Heart left ventricle (tissue), 16 donors: ENCODE data around the gene DGKE. TPM values are rescaled to one million over a fixed set of nuclear protein-coding genes. Genes with fewer than 3 reads are reported as not detected.

Source experiments
- ATAC-seq, 4 donors: fragments of 200-7000 bp; cut with Tn5 transposase; one replicate each; pipeline ENCODE4 v1.9.1; 2020 to 2022; ENCODE audit warnings: moderate library complexity in 4 of 4, mild to moderate bottlenecking in 3 of 4, moderate number of reproducible peaks in 1 of 4
- DNase-seq, 5 donors: peaks; one replicate each; pipeline ENCODE4 v3.0.0-alpha.2; 2020
- H3K27ac ChIP-seq, 12 donors: fragments of 200-600 bp; sonication (generic) in 4 of 12; one replicate each; pipeline versions ENCODE4 v1.5.0 to v1.8.0; 2016 to 2022; ENCODE audit warnings: mild to moderate bottlenecking in 2 of 12
- H3K27me3 ChIP-seq, 9 donors: fragments of 200-600 bp; sonication (generic) in 2 of 9; one replicate each; pipeline versions ENCODE4 v1.5.1 to v1.8.0; 2016 to 2022; ENCODE audit warnings: mild to moderate bottlenecking in 3 of 9
- H3K36me3 ChIP-seq, 9 donors: fragments of 200-600 bp; sonication (generic) in 2 of 9; one replicate each; pipeline versions ENCODE4 v1.5.0 to v1.8.0; 2018 to 2022; ENCODE audit warnings: mild to moderate bottlenecking in 2 of 9
- H3K4me1 ChIP-seq, 12 donors: fragments of 200-600 bp; sonication (generic) in 4 of 12; one replicate each; pipeline versions ENCODE4 v1.5.0 to v1.8.0; 2016 to 2022; ENCODE audit warnings: mild to moderate bottlenecking in 3 of 12
- H3K4me3 ChIP-seq, 12 donors: fragments of 200-600 bp; sonication (generic) in 4 of 12; one replicate each; pipeline versions ENCODE4 v1.5.0 to v1.8.0; 2017 to 2022; ENCODE audit warnings: mild to moderate bottlenecking in 9 of 12, moderate library complexity in 4 of 12
- H3K9me3 ChIP-seq, 12 donors: fragments of 200-600 bp; sonication (generic) in 4 of 12; one replicate each; pipeline versions ENCODE4 v1.5.0 to v1.8.0; 2016 to 2022; ENCODE audit warnings: mild to moderate bottlenecking in 1 of 12
- POLR2A ChIP-seq, 2 donors: fragments of 450-650 bp; IDR thresholded peaks; one replicate each; pipeline ENCODE4 v1.6.1; 2017; ENCODE audit warnings: antibody characterized with exemption in 2 of 2, mild to moderate bottlenecking in 2 of 2, moderate library complexity in 2 of 2
- WGBS, 4 donors: extraction: QIAGEN DNeasy Blood & Tissue Kit in 2 of 4; methylation state at CpG; one replicate each; pipeline versions ENCODE4 v1.1.5 to v1.1.7; 2013 to 2018; 5-methylcytosine and 5-hydroxymethylcytosine counted together
- intact Hi-C, 10 donors: fragments of 100-400 bp; cut with DNase I; formaldehyde crosslinking; loops; one replicate each; pipeline versions ENCODE4 v1.11.1 to v1.14.2; 2022
- polyA plus RNA-seq, 2 donors: library from polyadenylated mRNA; stranded (reverse); fragments of 200-250 nt; gene quantifications; one replicate each; pipeline ENCODE4 v1.2.3, GENCODE V29; 2013
- total RNA-seq, 9 donors: library from RNA; depleted of rRNA in 2 of 9; stranded (reverse); fragments of >200 nt in 2 of 9; fragmentation: NEBNext Ultra II Directional in 3 of 9; extraction: Animal tissue kit (Norgen Biotek cat#: 25700) in 3 of 9; gene quantifications; one replicate each; pipeline versions ENCODE4 v1.1.0 to v1.2.4, GENCODE V29; 2016 to 2023
- TF ChIP-seq, protein P1 (sequence below), 12 donors: fragments of 200-600 bp; sonication (generic) in 4 of 12; IDR thresholded peaks; one replicate each; pipeline versions ENCODE4 v1.5.0 to v1.8.0; 2018 to 2022; ENCODE audit warnings: antibody characterized with exemption in 12 of 12, mild to moderate bottlenecking in 5 of 12
- donor health status: ischemic (EF 13 %, LVEDD 7.1; RV severe dilation, severe dysfunction).
- donor health status: healthy with polysubstance abuse.
- donor health status: DM: no; HTN: yes; CAD: no.
- donor health status: DM: no; HTN: no; CAD: no.
- donor health status: ischemic (EF 25% LVEDD 6.9; RV normal size, moderate dysfunction).
- donor health status: ischemic (EF 25% LVEDD 5.7; RV mildly dilated, moderate dysfunction).
- donor health status: healthy.
- donor health status: DM: yes; HTN: yes; CAD: no.
- donor health status: ischemic (EF 35%, LVEDD 5.7; RV mildly dilated, moderate dysfunction).
- donor health status: nonischemic (EF 11% LVEDD 7.7; RV severe dilation, severe dysfunction).
- donor health status: DM: yes; HTN: yes; CAD: no.
- donor health status: PGD.
- donor health status: ischemic (EF 29% LVEDD 5.4; RV normal size, mild dysfunction).
- donor health status: nonischemic (EF 23%, LVEDD 6.1; RV moderate dilation, normal function).

DGKE gene
- total and polyA plus RNA-seq, 11 donors = 0.96 to 4.1 (median 2.8) TPM

DNA sequence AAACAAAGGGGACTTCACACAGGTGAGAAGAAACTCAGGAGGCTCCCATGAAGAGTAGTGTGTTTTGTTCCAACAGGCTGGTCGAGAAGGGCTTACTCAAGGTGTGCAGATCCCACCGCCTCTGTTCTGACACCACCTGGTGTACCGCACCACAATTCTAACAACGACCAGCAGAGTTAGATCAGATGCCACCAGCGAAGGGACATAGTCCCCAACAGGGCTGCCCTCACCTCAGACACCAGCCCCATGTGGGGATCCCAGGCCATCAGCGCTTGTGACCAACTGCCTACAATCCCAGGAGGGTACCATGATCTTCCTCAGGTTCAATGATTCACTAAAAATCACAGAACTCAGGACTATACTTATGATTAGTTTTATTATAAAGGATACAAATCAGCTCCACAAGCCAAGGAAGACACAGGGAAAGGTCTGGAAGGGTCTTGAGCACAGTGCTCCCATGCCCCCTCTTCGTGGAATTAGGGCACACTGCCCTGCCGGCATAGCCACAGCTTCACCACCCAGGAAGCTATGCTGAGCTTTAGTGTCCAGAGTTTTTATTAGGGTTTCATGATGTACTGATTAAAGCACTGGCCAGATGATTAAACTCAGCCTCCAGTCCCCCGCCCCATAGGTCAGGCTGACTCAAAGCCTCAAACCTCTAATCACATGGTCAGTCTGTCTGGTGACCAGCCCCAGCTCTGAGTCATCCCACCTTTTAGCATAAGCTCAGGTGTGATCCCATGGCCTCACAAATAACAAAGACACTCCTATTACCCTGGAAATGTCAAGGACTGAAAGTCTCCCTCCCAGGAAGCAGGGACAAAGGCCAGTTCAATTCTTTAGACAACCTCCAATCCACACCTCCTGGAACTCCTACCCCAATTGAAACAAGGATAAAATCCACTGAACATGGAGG lies 53.9 kb downstream of the DGKE start:
- WGBS, 4 donors = 93 to 97% (median 96%) methylated on average over 9 of the region's 9 CpGs
- Histone ChIP-seq H3K4me3 (no peak overlapping the region), H3K4me1 (peaks cover 0 to 6% (median 0%) of the 10 kb centered on the region in 12 donors), H3K9me3 (peaks cover 0 to 15% (median 3%) of the 10 kb centered on the region in 12 donors), H3K27ac (no peak overlapping the region), H3K27me3 (no peaks in the 10 kb centered on the region), H3K36me3 (peaks cover 0 to 67% (median 32%) of the 10 kb centered on the region in 9 donors)
- DNase-seq = no peak
- TF ChIP-seq, protein P1, sequence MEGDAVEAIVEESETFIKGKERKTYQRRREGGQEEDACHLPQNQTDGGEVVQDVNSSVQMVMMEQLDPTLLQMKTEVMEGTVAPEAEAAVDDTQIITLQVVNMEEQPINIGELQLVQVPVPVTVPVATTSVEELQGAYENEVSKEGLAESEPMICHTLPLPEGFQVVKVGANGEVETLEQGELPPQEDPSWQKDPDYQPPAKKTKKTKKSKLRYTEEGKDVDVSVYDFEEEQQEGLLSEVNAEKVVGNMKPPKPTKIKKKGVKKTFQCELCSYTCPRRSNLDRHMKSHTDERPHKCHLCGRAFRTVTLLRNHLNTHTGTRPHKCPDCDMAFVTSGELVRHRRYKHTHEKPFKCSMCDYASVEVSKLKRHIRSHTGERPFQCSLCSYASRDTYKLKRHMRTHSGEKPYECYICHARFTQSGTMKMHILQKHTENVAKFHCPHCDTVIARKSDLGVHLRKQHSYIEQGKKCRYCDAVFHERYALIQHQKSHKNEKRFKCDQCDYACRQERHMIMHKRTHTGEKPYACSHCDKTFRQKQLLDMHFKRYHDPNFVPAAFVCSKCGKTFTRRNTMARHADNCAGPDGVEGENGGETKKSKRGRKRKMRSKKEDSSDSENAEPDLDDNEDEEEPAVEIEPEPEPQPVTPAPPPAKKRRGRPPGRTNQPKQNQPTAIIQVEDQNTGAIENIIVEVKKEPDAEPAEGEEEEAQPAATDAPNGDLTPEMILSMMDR (IDR thresholded peaks at IDR 0.05) = no peak
- intact Hi-C loops = no loop called here
- ATAC-seq = no peak

DNA sequence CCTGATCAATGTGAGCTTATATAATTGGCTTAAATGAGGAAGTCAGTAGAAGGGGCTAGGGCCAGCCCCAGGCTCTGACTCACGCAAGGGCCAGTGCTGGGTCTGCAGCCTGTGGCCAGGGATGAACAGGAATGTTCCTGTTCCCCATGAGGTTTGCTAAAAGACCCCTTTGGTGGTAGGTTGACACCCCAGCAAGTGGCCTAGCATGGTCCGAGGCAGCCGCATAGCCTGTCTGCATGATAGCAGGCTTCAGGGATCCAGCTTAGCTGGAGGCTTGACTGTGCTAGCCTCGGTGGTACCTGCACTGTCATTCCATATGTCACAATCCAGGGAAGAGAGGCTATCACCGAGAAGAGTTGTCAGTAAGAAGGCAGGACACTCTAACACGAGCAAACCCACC lies 56.4 kb downstream of the DGKE start:
- peaks cover 3 to 93% (median 58%) of the 10 kb centered on the region in 9 donors for H3K36me3 ChIP-seq
- no peak overlapping the region for H3K27ac ChIP-seq
- H3K4me1 ChIP-seq = peaks cover 0 to 9% (median 0%) of the 10 kb centered on the region in 12 donors
- no peak overlapping the region for H3K4me3 ChIP-seq
- H3K9me3 ChIP-seq = peaks cover 0 to 15% (median 3%) of the 10 kb centered on the region in 12 donors
- DNase-seq (no peak), ATAC-seq (no peak)
- intact Hi-C loops = loop anchor here in 3 of 10 donors (2.0 to 5.0 kb wide), 2 partner anchors 46 to 47 kb away; no protein-coding TSS in a partner anchor
- no peaks in the 10 kb centered on the region for H3K27me3 ChIP-seq
- WGBS, 4 donors = 80 to 100% (median 94%) methylated on average over 1 to 6 of the region's 6 CpGs
- TF ChIP-seq, protein P1 (IDR thresholded peaks at IDR 0.05) = no peak

DNA sequence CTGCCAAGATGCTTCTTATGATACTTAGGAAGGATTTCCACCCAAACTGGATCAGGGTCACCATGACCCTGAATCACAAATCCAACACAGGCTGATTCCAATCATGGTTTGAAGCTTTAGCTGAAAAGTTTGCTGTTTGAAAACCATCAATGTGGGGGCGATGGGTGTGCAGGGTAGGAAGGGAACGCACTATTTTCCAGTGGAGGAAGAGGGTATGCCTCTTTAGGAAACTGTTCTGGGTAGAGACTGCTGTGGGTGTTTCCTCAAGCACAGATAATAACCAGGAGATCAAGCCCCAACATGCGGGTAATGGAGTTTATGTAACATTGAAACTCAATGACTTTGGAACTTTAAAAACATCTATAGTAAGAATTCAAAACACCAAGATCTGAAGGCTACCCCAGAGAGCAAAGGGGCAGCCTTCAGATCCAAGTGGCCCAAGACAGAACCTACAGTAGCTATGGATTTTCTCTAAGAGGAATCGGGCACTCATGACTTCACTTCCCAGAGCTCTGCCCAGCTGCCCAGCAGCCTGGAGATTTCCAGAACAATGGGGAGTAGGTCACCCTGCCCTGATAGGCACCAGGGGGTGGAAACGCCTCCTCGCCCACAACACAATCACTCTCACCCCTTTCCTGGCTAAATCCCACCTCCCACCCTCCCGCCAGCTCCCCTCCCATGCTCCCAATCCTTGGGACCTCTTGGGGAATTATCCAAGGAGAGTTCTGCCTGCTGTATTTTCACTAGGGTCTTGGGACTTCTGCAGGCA lies 57.1 kb downstream of the DGKE start:
- Histone ChIP-seq H3K27ac (no peak overlapping the region), H3K4me1 (peaks cover 0 to 9% (median 0%) of the 10 kb centered on the region in 12 donors), H3K4me3 (no peak overlapping the region), H3K9me3 (peaks cover 0 to 15% (median 3%) of the 10 kb centered on the region in 12 donors), H3K36me3 (peaks cover 3 to 97% (median 63%) of the 10 kb centered on the region in 9 donors), H3K27me3 (no peaks in the 10 kb centered on the region)
- TF ChIP-seq, protein P1 (IDR thresholded peaks at IDR 0.05) = no peak
- TF ChIP-seq POLR2A (IDR thresholded peaks at IDR 0.05) = no peak
- ATAC-seq (no peak), DNase-seq (no peak)
- intact Hi-C loops = loop anchor here in 3 of 10 donors (2.0 to 5.0 kb wide), 2 partner anchors 46 kb away; no protein-coding TSS in a partner anchor
- WGBS, 4 donors = 84 to 98% (median 95%) methylated on average over 6 to 7 of the region's 7 CpGs
